PC-3 (cell line): Measurements from ENCODE around the gene MMRN2. TPM values are rescaled to one million over a fixed set of nuclear protein-coding genes. Genes with fewer than 3 reads are reported as not detected.

Experiments used
- ATAC-seq: fragments of 200-7000 bp; cut with Tn5 transposase; 2 replicates; pipeline ENCODE4 v1.9.1; 2020; ENCODE audit warnings: mild to moderate bottlenecking, moderate library complexity
- BruUV-seq: library from RNA; stranded (reverse); fragments of 400-500 nt; replicated peaks from 2 replicates; lab custom pipeline; 2021; lab: Mats Ljungman, UMichigan
- CTCF ChIA-PET: fragments of 300-600 bp; sonication (Branson Sonifier 250); formaldehyde crosslinking; loops from one replicate; lab custom pipeline; 2022; ENCODE audit warnings: antibody characterized with exemption; lab: Charles Lee
- POLR2A ChIA-PET: fragments of 300-600 bp; sonication (Branson Sonifier 250); formaldehyde crosslinking; loops from one replicate; lab custom pipeline; 2022; ENCODE audit warnings: antibody characterized with exemption; ENCODE audit not compliant: unreplicated experiment; lab: Charles Lee
- DNase-seq: peaks from one replicate; pipeline ENCODE4 v3.0.0-alpha.2; 2015
- H2AFZ ChIP-seq: fragments of 300-600 bp; sonication (generic); 2 replicates; pipeline ENCODE4 v1.6.0; 2016; ENCODE audit warnings: antibody characterized with exemption, low read length
- H3F3A ChIP-seq: fragments of 300-600 bp; sonication (generic); one replicate; pipeline ENCODE4 v1.6.0; 2017; ENCODE audit warnings: antibody characterized with exemption, low read length, control low read depth, mild to moderate bottlenecking; ENCODE audit not compliant: unreplicated experiment
- H3K27ac ChIP-seq: fragments of 300-600 bp; sonication (generic); 2 replicates; pipeline ENCODE4 v1.5.1; 2016; ENCODE audit warnings: mild to moderate bottlenecking, low read length
- H3K27me3 ChIP-seq: fragments of 300-600 bp; sonication (generic); 2 replicates; pipeline ENCODE4 v1.6.1; 2016; ENCODE audit warnings: low read length, mixed read lengths
- H3K36me3 ChIP-seq: fragments of 300-600 bp; sonication (generic); 2 replicates; pipeline ENCODE4 v1.6.1; 2016; ENCODE audit warnings: low read depth, mixed run types, low read length, mixed read lengths
- H3K4me1 ChIP-seq: fragments of 300-600 bp; sonication (generic); 2 replicates; pipeline ENCODE4 v1.5.1; 2016; ENCODE audit warnings: low read length; ENCODE audit not compliant: insufficient read depth
- H3K4me2 ChIP-seq: fragments of 300-600 bp; sonication (generic); 2 replicates; pipeline ENCODE4 v1.6.0; 2016; ENCODE audit warnings: low read length
- H3K4me3 ChIP-seq: fragments of 300-600 bp; sonication (generic); 2 replicates; pipeline ENCODE4 v1.5.1; 2016; ENCODE audit warnings: mild to moderate bottlenecking, low read length, mixed read lengths
- H3K79me2 ChIP-seq: fragments of 300-600 bp; sonication (generic); 2 replicates; pipeline ENCODE4 v1.6.1; 2017; ENCODE audit warnings: low read length, mixed read lengths
- H3K9ac ChIP-seq: fragments of 300-600 bp; sonication (generic); 2 replicates; pipeline ENCODE4 v1.6.0; 2016; ENCODE audit warnings: mild to moderate bottlenecking, low read length
- H3K9me2 ChIP-seq: fragments of 300-600 bp; sonication (generic); replicated peaks from 2 replicates; pipeline ENCODE4 v1.6.1; 2016; ENCODE audit warnings: mixed run types, low read length, mixed read lengths
- H3K9me3 ChIP-seq: fragments of 300-600 bp; sonication (generic); 2 replicates; pipeline ENCODE4 v1.6.1; 2016; ENCODE audit warnings: low read length, mixed read lengths
- H4K20me1 ChIP-seq: fragments of 300-600 bp; sonication (generic); 2 replicates; pipeline ENCODE4 v1.6.1; 2016; ENCODE audit warnings: low read length, mixed read lengths
- CTCF ChIP-seq: fragments of 300-600 bp; sonication (generic); conservative IDR thresholded peaks from 2 replicates; pipeline ENCODE4 v1.5.1; 2017; ENCODE audit warnings: antibody characterized with exemption, low read depth, mild to moderate bottlenecking, low read length
- EZH2 ChIP-seq: fragments of 300-600 bp; sonication (generic); IDR thresholded peaks from one replicate; pipeline ENCODE4 v1.6.1; 2017; ENCODE audit warnings: antibody characterized with exemption, mild to moderate bottlenecking, low read length; ENCODE audit not compliant: unreplicated experiment
- EZH2phosphoT487 ChIP-seq: fragments of 300-600 bp; sonication (generic); IDR thresholded peaks from 2 replicates; pipeline ENCODE4 v1.6.1; 2018; ENCODE audit warnings: mild to moderate bottlenecking, antibody characterized with exemption, low read length, borderline replicate concordance
- intact Hi-C: fragments of 100-400 bp; cut with micrococcal nuclease; formaldehyde crosslinking; loops from 2 replicates; pipeline ENCODE4 v1.9.0; 2023
- total RNA-seq: library from RNA; depleted of rRNA; stranded (reverse); fragments of >200 nt; gene quantifications from 2 replicates; pipeline ENCODE4 v1.2.3, GENCODE V29; 2014

Gene MMRN2
- total RNA-seq, 1 experiment from 2014 or later: 1.9 TPM

DNA sequence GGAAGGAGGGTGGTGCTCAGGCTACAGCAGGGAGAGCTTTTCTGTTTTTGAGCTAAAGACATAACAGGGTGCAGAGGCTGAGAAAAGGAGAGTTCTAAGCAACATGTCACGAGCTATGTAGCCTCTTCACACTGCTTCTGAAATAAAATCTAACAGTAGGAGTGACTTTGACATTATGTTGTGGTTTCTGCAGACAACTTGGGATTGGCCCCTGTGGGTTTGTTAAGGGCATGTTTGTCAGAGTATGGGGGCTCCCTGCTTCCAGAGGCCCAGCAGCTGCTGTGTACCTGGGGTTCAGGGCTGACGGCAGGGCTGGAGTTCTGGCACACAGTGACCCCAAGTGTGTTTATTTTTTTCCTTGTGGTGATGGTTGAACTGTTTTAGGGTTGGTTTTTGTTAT lies 24.7 kb downstream of the MMRN2 start:
- Histone ChIP-seq H3K27me3 (no peaks in the 10 kb centered on the region), H3K9me2 (no peaks in the 10 kb centered on the region), H3K4me1 (peaks cover 13% of the 10 kb centered on the region), H3K79me2 (no peaks in the 10 kb centered on the region), H3K9me3 (no peaks in the 10 kb centered on the region), H3K4me2 (no peak overlapping the region), H3F3A (no peaks in the 10 kb centered on the region), H3K36me3 (no peaks in the 10 kb centered on the region), H4K20me1 (no peaks in the 10 kb centered on the region), H3K9ac (no peak overlapping the region), H2AFZ (no peak overlapping the region), H3K4me3 (no peak overlapping the region), H3K27ac (no peak overlapping the region)
- TF ChIP-seq EZH2 (no peak), CTCF (no peak), EZH2phosphoT487 (no peak)
- no TSS peak for BruUV-seq
- ChIA-PET POLR2A (no interaction called here), CTCF (no interaction called here)
- intact Hi-C loops: no loop called here
- ATAC-seq (no peak), DNase-seq (no peak)

GRCh38 chr10:86931872-86932271 lies 25.5 kb downstream of the MMRN2 start:
- Histone ChIP-seq H3K4me2 (peak overlapping the region; percentile 13; the same call in 1 of the 2 replicates), H3K27ac (no peak overlapping the region), H3K27me3 (no peaks in the 10 kb centered on the region), H2AFZ (no peak overlapping the region), H3K9ac (no peak overlapping the region), H3K4me1 (peaks cover 13% of the 10 kb centered on the region), H4K20me1 (no peaks in the 10 kb centered on the region), H3K4me3 (no peak overlapping the region), H3K36me3 (no peaks in the 10 kb centered on the region), H3K9me2 (no peaks in the 10 kb centered on the region), H3F3A (no peaks in the 10 kb centered on the region), H3K9me3 (no peaks in the 10 kb centered on the region), H3K79me2 (no peaks in the 10 kb centered on the region)
- no peak for TF ChIP-seq EZH2
- TF ChIP-seq CTCF: no peak
- no peak for TF ChIP-seq EZH2phosphoT487
- ATAC-seq (peak; percentile 57), DNase-seq (peak; percentile 60)
- CTCF ChIA-PET: no interaction called here
- BruUV-seq: no TSS peak
- intact Hi-C loops: no loop called here
- POLR2A ChIA-PET: no interaction called here

- POLR2A ChIA-PET: no interaction called here
- H3K27ac ChIP-seq: no peak overlapping the region
- intact Hi-C loops: no loop called here
- no peak overlapping the region for H3K4me3 ChIP-seq
- CTCF ChIA-PET: no interaction called here
- H4K20me1 ChIP-seq: no peaks in the 10 kb centered on the region
- no peaks in the 10 kb centered on the region for H3K9me2 ChIP-seq
- no peak for ATAC-seq
- no peaks in the 10 kb centered on the region for H3K9me3 ChIP-seq
- no peaks in the 10 kb centered on the region for H3K36me3 ChIP-seq
- H3K27me3 ChIP-seq: no peaks in the 10 kb centered on the region
- no peak overlapping the region for H3K4me2 ChIP-seq
- BruUV-seq: no TSS peak
- no peaks in the 10 kb centered on the region for H3F3A ChIP-seq
- H3K79me2 ChIP-seq: no peaks in the 10 kb centered on the region
- DNase-seq: no peak
- peaks cover 13% of the 10 kb centered on the region for H3K4me1 ChIP-seq
- no peak for TF ChIP-seq EZH2phosphoT487
- no peak for TF ChIP-seq EZH2
- no peak for TF ChIP-seq CTCF
- H3K9ac ChIP-seq: no peak overlapping the region
- H2AFZ ChIP-seq: no peak overlapping the region
Measured at GRCh38 chr10:86929468-86930380, 27.7 kb downstream of the MMRN2 start.
